Karpas-422 (cell line): ENCODE results near the gene TIMP3. TPM values are rescaled to one million over a fixed set of nuclear protein-coding genes. Genes with fewer than 3 reads are reported as not detected.

Experiments used
- DNase-seq: peaks from one replicate; pipeline ENCODE4 v3.0.0-alpha.2; 2015
- H2AFZ ChIP-seq: fragments of 200-600 bp; sonication (generic); 2 replicates; pipeline ENCODE4 v1.6.1; 2014; ENCODE audit warnings: antibody characterized with exemption, low read length, mixed read lengths
- H3K27ac ChIP-seq: fragments of 200-600 bp; sonication (generic); 2 replicates; pipeline ENCODE4 v1.5.1; 2014; ENCODE audit warnings: mild to moderate bottlenecking, low read length, moderate library complexity
- H3K27me3 ChIP-seq: fragments of 200-600 bp; sonication (generic); 2 replicates; pipeline ENCODE4 v1.6.1; 2014; ENCODE audit warnings: low read length, mixed read lengths
- H3K36me3 ChIP-seq: fragments of 200-600 bp; sonication (generic); 2 replicates; pipeline ENCODE4 v1.6.1; 2014; ENCODE audit warnings: low read length, mixed read lengths; ENCODE audit not compliant: insufficient read depth
- H3K4me1 ChIP-seq: fragments of 200-600 bp; sonication (generic); 2 replicates; pipeline ENCODE4 v1.6.1; 2014; ENCODE audit warnings: mild to moderate bottlenecking, low read length, mixed read lengths
- H3K4me2 ChIP-seq: fragments of 200-600 bp; sonication (generic); 2 replicates; pipeline ENCODE4 v1.6.1; 2014; ENCODE audit warnings: low read length, low read depth, mild to moderate bottlenecking; ENCODE audit not compliant: poor library complexity, severe bottlenecking
- H3K4me3 ChIP-seq: fragments of 200-600 bp; sonication (generic); 2 replicates; pipeline ENCODE4 v1.5.1; 2014; ENCODE audit warnings: mild to moderate bottlenecking, antibody characterized with exemption, low read length, mixed read lengths
- H3K79me2 ChIP-seq: fragments of 200-600 bp; sonication (generic); 2 replicates; pipeline ENCODE4 v1.6.1; 2014; ENCODE audit warnings: mild to moderate bottlenecking, low read length, mixed read lengths
- H3K9ac ChIP-seq: fragments of 200-600 bp; sonication (generic); 2 replicates; pipeline ENCODE4 v1.6.0; 2014; ENCODE audit warnings: low read length
- H3K9me2 ChIP-seq: fragments of 200-600 bp; sonication (generic), shearing (Covaris generic); replicated peaks from 2 replicates; pipeline ENCODE4 v1.6.0; 2014; ENCODE audit warnings: mild to moderate bottlenecking, low read length, moderate library complexity; ENCODE audit not compliant: insufficient read depth
- H3K9me3 ChIP-seq: fragments of 300-700, 200-600 bp; sonication (generic); 2 replicates; pipeline ENCODE4 v1.6.1; 2014; ENCODE audit warnings: low read length, mixed read lengths
- H4K20me1 ChIP-seq: fragments of 200-600 bp; sonication (generic); 2 replicates; pipeline ENCODE4 v1.6.1; 2014; ENCODE audit warnings: mild to moderate bottlenecking, antibody characterized with exemption, low read length, low read depth; ENCODE audit not compliant: insufficient read depth
- total RNA-seq: library from RNA; depleted of rRNA; stranded (reverse); fragments of >200 nt; shearing (Covaris generic); gene quantifications from 2 replicates; pipeline ENCODE4 v1.2.3, GENCODE V29; 2014; ENCODE audit warnings: low replicate concordance

The TIMP3 gene
- total RNA-seq, 1 experiment from 2014 or later: not detected

- no peaks in the 10 kb centered on the region for H3K9me3 ChIP-seq
- no peaks in the 10 kb centered on the region for H3K9me2 ChIP-seq
- H3K36me3 ChIP-seq: no peaks in the 10 kb centered on the region
- H3K79me2 ChIP-seq: no peaks in the 10 kb centered on the region
- H3K4me2 ChIP-seq: no peak overlapping the region
- no peak overlapping the region for H3K27ac ChIP-seq
- no peak overlapping the region for H3K9ac ChIP-seq
- no peaks in the 10 kb centered on the region for H3K4me1 ChIP-seq
- no peaks in the 10 kb centered on the region for H4K20me1 ChIP-seq
- no peak for DNase-seq
- no peaks in the 10 kb centered on the region for H3K27me3 ChIP-seq
- H3K4me3 ChIP-seq: no peak overlapping the region
- H2AFZ ChIP-seq: no peak overlapping the region
Observed at GRCh38 chr22:32888976-32889375, 87.5 kb downstream of the TIMP3 start.

DNA sequence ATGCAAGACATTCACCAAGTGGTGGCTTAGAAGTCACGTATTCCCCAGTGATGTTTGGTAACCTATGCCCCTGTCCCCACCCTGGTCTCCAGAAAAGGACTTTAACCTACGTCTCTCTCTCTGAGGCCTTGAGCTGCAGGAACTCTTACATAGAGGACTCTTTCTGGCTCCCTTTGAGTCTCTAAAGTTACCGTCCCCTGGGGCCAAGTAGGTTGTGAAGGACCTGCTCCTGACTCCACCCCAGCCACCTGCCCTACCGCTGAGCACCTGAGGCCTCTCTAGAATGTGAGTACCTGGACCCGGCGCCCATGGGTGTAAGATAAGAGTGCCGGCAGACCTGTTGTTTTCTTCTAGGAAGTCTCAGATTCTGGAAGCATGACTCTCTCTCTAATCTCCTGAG lies 95.4 kb downstream of the TIMP3 start:
- Histone ChIP-seq H2AFZ (no peak overlapping the region), H3K4me3 (no peak overlapping the region), H3K9ac (no peak overlapping the region), H3K4me1 (no peaks in the 10 kb centered on the region), H3K36me3 (no peaks in the 10 kb centered on the region), H3K79me2 (no peaks in the 10 kb centered on the region), H3K9me2 (no peaks in the 10 kb centered on the region), H3K27ac (no peak overlapping the region), H3K9me3 (no peaks in the 10 kb centered on the region), H3K4me2 (no peak overlapping the region), H3K27me3 (no peaks in the 10 kb centered on the region), H4K20me1 (no peaks in the 10 kb centered on the region)
- DNase-seq: no peak

- Histone ChIP-seq H3K27ac (no peak overlapping the region), H3K4me1 (no peaks in the 10 kb centered on the region), H4K20me1 (no peaks in the 10 kb centered on the region), H3K4me2 (no peak overlapping the region), H3K9ac (no peak overlapping the region), H2AFZ (no peak overlapping the region), H3K79me2 (no peaks in the 10 kb centered on the region), H3K27me3 (no peaks in the 10 kb centered on the region), H3K4me3 (no peak overlapping the region), H3K36me3 (no peaks in the 10 kb centered on the region), H3K9me2 (no peaks in the 10 kb centered on the region), H3K9me3 (no peaks in the 10 kb centered on the region)
- no peak for DNase-seq
Observed at GRCh38 chr22:32897400-32897799, 95.9 kb downstream of the TIMP3 start.

DNA sequence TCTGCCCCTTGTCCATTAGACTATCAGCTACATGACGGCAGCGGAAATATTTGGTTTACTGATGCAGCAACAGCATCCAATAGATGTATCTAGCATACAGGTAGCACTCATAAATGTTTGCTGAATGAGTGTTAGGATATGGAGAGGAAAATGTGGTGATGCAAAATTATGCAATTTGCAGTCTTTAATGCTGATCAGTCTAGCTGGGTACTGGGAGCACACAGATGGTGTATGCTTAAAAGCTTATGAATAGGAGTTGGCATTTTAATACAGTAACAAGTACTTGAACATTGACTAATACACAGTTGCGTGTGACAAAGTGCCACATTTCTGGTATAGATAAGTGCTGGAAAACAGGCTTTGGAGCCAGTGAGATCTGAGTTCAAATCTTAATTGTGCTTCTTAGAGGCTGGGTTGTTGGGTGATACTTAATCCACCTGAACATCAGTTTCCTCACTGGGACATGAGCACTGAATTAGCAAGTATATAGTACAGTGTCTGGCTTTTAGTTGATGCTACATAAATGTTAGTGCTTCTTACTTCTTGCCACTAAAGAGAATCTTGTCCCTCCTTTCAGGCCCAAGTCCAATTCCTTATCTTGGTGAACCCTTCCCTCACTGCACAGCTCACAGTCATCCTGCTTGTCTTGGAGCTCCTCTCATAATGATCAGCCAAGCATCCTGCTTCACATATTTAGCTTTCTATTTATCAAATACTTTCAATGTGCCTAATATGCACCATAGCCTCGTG lies 99.6 kb downstream of the TIMP3 start:
- Histone ChIP-seq H3K9ac (no peak overlapping the region), H3K27ac (no peak overlapping the region), H3K4me1 (no peaks in the 10 kb centered on the region), H3K36me3 (no peaks in the 10 kb centered on the region), H3K4me3 (no peak overlapping the region), H3K9me2 (no peaks in the 10 kb centered on the region), H4K20me1 (no peaks in the 10 kb centered on the region), H2AFZ (no peak overlapping the region), H3K79me2 (no peaks in the 10 kb centered on the region), H3K4me2 (no peak overlapping the region), H3K9me3 (no peaks in the 10 kb centered on the region), H3K27me3 (no peaks in the 10 kb centered on the region)
- no peak for DNase-seq

DNA sequence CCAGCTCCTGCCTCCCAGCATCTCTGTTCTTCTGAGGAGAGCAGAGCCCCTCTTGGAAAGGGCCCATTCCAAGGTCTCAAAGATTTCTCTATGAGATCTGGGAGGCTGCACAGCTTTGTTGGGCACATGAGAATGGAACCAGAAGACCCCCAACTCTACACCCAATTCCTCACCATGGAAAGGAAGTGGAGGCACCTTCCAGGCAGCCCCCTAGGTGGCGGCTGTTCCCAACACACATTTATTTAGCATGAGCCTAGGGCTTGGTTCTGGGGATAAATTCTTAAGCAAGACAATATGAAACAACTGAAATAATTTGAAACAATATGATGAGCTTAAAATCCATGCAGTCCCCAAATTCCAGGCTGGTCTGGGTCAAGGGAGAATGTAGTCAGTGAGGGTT lies 100.4 kb downstream of the TIMP3 start:
- H2AFZ ChIP-seq: no peak overlapping the region

DNA sequence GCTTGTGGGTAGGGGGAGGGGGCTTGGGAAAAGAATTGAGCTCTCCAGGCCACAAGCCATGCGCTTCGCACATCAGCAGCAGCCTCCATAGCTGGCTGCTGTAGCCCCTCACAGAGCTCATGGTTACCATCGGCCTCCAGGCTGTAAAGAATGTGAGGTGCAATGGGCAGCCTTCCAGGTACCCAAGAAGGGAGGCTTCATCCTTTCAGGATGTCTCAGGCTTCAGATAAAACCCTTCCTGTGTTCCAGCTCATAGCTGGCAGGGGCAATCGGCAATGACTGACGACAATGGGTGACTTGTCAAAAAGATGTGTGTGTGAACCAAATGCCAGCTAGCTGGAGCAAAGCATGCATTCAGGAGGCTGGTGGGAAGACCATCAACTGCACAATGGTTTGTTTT lies 102.0 kb downstream of the TIMP3 start:
- Histone ChIP-seq H3K4me1 (no peaks in the 10 kb centered on the region), H3K27ac (no peak overlapping the region), H3K27me3 (no peaks in the 10 kb centered on the region), H4K20me1 (no peaks in the 10 kb centered on the region), H3K79me2 (no peaks in the 10 kb centered on the region), H3K4me3 (no peak overlapping the region), H3K9ac (no peak overlapping the region), H3K36me3 (no peaks in the 10 kb centered on the region), H2AFZ (no peak overlapping the region), H3K4me2 (no peak overlapping the region), H3K9me2 (no peaks in the 10 kb centered on the region), H3K9me3 (no peaks in the 10 kb centered on the region)
- DNase-seq: no peak

More for the DNA sequence above, 100.4 kb downstream of the TIMP3 start:
- Histone ChIP-seq H3K9me3 (no peaks in the 10 kb centered on the region), H3K36me3 (no peaks in the 10 kb centered on the region), H3K79me2 (no peaks in the 10 kb centered on the region), H3K9ac (no peak overlapping the region), H4K20me1 (no peaks in the 10 kb centered on the region), H3K9me2 (no peaks in the 10 kb centered on the region), H3K4me1 (no peaks in the 10 kb centered on the region), H3K27me3 (no peaks in the 10 kb centered on the region), H3K27ac (no peak overlapping the region), H3K4me3 (no peak overlapping the region), H3K4me2 (no peak overlapping the region)
- DNase-seq: no peak

GRCh38 chr22:32904044-32904443 lies 102.5 kb downstream of the TIMP3 start:
- no peaks in the 10 kb centered on the region for H4K20me1 ChIP-seq
- no peak overlapping the region for H3K27ac ChIP-seq
- peak; percentile 56 for DNase-seq
- no peak overlapping the region for H3K9ac ChIP-seq
- H3K4me3 ChIP-seq: no peak overlapping the region
- H3K4me2 ChIP-seq: no peak overlapping the region
- H3K9me2 ChIP-seq: no peaks in the 10 kb centered on the region
- no peak overlapping the region for H2AFZ ChIP-seq
- no peaks in the 10 kb centered on the region for H3K36me3 ChIP-seq
- H3K4me1 ChIP-seq: no peaks in the 10 kb centered on the region
- no peaks in the 10 kb centered on the region for H3K79me2 ChIP-seq
- no peaks in the 10 kb centered on the region for H3K9me3 ChIP-seq
- no peaks in the 10 kb centered on the region for H3K27me3 ChIP-seq

DNA sequence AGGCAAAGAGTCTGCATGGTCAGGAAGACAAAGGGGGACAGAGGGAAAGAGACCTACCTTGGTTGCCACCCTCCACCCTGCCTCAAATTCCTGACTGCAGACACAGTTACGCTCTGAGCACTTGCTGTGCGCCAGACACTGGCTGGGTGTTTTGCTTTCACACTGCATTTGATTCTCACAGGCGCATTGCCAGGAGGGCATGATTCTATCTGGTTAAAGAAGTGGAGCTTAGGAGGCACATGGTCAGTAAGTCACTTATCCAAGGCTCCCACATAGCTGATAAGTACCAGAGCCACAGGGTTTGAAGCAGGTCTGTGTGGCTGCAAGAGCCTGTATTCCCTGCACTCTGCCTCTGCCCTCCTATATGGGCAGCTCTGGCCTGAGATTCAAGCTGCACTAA lies 103.9 kb downstream of the TIMP3 start:
- no peaks in the 10 kb centered on the region for H3K79me2 ChIP-seq
- no peaks in the 10 kb centered on the region for H3K9me3 ChIP-seq
- H2AFZ ChIP-seq: no peak overlapping the region
- H4K20me1 ChIP-seq: no peaks in the 10 kb centered on the region
- H3K36me3 ChIP-seq: no peaks in the 10 kb centered on the region
- H3K9me2 ChIP-seq: no peaks in the 10 kb centered on the region
- H3K27ac ChIP-seq: no peak overlapping the region
- no peak overlapping the region for H3K4me3 ChIP-seq
- H3K4me1 ChIP-seq: no peaks in the 10 kb centered on the region
- DNase-seq: no peak
- H3K27me3 ChIP-seq: no peaks in the 10 kb centered on the region
- no peak overlapping the region for H3K4me2 ChIP-seq
- H3K9ac ChIP-seq: no peak overlapping the region
